A549 treated with AZD9567 at 1 μM for 4 hours (cell line): ENCODE data around the gene RUFY2. TPM values are rescaled to one million over a fixed set of nuclear protein-coding genes. Genes with fewer than 3 reads are reported as not detected.

Experiments
- total RNA-seq: library from RNA; stranded (reverse); fragments of 200-300 nt; extraction: Qiagen RNA extraction; gene quantifications from 5 replicates; pipeline ENCODE4 v1.2.3, GENCODE V29; 2022; ENCODE audit not compliant: insufficient read depth

The RUFY2 gene, protein sequence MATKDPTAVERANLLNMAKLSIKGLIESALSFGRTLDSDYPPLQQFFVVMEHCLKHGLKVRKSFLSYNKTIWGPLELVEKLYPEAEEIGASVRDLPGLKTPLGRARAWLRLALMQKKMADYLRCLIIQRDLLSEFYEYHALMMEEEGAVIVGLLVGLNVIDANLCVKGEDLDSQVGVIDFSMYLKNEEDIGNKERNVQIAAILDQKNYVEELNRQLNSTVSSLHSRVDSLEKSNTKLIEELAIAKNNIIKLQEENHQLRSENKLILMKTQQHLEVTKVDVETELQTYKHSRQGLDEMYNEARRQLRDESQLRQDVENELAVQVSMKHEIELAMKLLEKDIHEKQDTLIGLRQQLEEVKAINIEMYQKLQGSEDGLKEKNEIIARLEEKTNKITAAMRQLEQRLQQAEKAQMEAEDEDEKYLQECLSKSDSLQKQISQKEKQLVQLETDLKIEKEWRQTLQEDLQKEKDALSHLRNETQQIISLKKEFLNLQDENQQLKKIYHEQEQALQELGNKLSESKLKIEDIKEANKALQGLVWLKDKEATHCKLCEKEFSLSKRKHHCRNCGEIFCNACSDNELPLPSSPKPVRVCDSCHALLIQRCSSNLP
- 7.1 to 13.0 TPM (median 9.5 TPM) in 5 replicates for total RNA-seq

DNA sequence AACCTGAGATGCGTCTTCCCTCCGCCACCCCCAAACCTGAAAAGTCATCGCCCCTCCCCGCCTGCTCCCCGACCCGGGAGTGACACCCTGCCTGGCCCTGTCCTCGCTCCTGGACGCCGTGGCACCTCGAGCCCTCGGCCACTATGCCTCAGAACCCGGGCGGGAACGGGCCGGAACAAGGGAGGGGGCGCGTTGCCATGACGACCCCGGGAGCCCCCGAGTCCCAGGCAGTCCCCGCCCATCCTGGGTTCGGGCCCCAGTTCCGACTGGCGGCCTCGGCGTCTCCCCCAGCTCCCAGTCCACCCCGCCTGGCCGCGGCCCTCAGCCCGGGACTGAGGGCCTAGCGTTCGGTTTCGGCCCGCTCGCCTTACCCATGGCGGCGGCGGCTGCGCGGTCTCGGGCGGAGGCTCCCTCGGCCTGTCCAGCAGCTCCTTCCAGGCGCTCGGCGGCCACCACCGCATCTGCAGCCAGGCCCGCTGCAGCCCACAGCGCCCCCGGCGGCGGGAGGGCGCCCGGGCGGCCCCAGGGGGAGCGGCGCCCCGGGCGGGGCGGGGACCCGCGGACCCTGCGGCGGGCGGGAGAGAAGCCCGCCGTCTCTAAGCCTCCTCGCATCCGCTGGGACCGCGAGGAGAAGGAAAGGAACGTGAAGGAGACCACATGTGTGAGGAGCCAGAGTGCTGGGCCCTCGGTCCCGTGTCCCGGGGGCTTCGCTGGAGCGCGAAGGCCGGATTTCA lies at the start of gene RUFY2:
Gene RUFY2, minus strand, starts transcription at position 463 of the 734 bp plus-strand sequence. Its CDS starts 88 bp downstream, at position 375.

DNA sequence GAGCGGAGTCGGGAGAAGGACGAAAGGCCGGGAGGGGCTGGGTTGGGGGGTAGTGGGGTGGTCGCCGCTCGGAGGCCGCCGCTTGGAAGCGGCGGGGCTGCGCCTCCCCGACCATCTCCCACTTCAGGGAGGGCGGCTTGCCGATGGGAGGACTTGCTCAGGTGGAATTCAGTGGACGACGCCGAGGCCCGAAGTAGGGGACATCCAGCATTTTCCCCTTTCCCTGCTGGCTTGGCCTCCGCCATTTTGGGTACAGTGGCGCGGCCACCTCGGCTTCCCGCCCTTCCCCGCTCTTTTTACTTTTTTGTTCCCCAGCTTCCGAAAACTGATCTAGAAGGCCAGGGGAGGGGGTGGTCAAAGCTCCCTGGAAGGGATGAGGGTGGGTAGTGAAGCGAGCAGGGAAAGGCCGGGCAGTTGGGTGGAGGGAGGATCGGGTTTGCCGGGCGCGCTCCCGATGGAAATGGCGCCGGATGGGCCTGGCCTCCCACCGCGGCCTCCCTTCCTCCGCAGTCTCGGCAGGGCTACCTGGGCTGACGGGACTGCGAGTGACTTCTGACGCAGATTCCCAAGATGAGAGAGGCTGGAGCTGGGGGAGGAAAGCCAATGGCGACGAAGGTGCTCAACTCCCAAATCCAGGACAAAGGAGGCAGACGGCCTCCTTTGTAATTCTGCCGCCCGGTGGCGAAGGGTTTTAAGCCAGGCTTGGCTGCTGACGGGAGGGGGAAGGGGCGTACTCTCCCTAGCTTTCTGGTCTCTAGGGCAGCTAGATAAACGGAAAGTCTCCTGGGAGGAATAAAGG lies 74.6 kb downstream of the RUFY2 start, which contains the start of gene PBLD:
Gene PBLD, minus strand, starts transcription at position 670 of the 799 bp plus-strand sequence. CDS start 26,084 bp downstream, outside the sequence.

DNA sequence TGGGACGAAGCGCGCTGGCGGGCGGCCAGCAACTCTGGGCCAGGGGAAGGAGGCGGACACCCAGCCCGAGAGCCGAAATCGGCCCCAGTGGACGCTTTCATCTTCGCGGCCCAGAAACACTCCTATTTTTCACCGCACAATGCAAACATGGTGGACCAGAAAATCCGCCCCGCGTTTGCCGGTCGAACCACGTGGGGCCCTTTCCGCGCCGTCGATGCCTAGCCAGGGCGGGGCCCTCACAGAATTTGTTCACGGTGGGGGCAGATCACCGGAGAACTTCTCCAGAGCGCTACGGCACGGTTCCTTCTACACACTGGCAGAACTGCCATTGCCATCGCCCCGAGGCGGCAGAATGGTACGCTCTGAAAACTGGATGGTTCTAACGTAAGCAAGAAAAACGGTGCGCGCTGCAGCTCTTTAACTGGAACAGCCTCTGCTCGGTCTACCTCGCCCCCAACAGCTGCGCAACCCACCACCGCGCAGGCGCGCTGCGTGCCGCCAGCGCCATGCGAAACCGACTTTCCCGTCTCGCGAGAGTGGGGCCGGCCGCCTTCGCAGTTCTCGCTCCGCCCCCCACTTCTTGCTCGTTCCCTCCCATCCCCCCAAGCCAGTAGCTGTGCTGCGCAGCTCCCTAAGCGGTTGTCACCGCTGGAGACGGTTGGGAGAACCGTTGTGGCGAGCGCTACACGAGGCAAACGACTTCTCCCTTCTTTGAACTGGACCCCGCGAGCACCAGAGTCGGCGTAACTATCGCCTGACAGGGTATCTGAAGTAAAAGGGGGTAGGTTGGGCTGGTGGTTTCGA lies 75.4 kb downstream of the RUFY2 start, which contains the start of gene HNRNPH3:
Gene HNRNPH3, plus strand, starts transcription at position 610 of the 804 bp plus-strand sequence. CDS start 5,158 bp downstream, outside the sequence.

Other genes with a start within 250 kb of the RUFY2 start
- gene ATOH7, start 175.2 kb downstream of the RUFY2 start, total RNA-seq = 0.13 to 0.30 TPM (median 0.17 TPM) in 4 of 5 replicates, not detected in the other
- 157 to 246 TPM (median 170 TPM) in 5 replicates for gene HNRNPH3, start 75.2 kb downstream of the RUFY2 start, total RNA-seq
- gene PBLD, start 74.3 kb downstream of the RUFY2 start, total RNA-seq = 2.6 to 4.4 TPM (median 3.3 TPM) in 5 replicates
- gene DNA2, start 64.7 kb upstream of the RUFY2 start, total RNA-seq = 8.5 to 12.0 TPM (median 9.8 TPM) in 5 replicates
- gene SLC25A16, start 120.2 kb upstream of the RUFY2 start, total RNA-seq = 16.3 to 21.4 TPM (median 16.9 TPM) in 5 replicates
- 0.26 to 1.1 TPM (median 0.49 TPM) in 5 replicates for gene TET1, start 153.1 kb upstream of the RUFY2 start, total RNA-seq